GM10847 (cell line): ENCODE results near the gene FRMD7.

Experiments used
- POLR2A ChIP-seq: IDR thresholded peaks from 2 replicates; pipeline ENCODE4 v1.6.1; 2011; ENCODE audit not compliant: insufficient read length; ENCODE audit errors: extremely low read depth

Gene FRMD7

GRCh38 chrX:132107291-132107690 is 20.5 kb downstream of the FRMD7 start:
- TF ChIP-seq POLR2A, result no peak

DNA sequence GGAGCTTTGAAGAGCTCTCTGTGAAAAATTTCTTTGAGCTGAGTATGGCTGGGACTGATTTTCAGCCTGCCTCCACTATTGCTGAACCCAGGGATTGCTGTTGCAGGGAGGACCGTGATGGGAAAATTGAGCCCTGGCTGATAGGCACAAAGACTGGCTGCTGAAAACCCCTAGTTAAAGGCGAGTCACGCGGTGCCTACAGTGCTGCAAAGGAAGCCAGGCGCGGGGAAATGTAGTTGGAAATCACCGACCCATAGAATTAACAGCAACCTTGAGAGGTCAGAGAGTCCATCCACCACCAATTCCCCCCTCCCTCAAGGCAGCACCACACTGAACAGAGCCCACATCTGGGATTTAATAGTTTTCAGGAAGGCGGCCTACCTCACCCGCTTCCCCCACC is 26.0 kb downstream of the FRMD7 start:
- TF ChIP-seq POLR2A, result no peak

DNA sequence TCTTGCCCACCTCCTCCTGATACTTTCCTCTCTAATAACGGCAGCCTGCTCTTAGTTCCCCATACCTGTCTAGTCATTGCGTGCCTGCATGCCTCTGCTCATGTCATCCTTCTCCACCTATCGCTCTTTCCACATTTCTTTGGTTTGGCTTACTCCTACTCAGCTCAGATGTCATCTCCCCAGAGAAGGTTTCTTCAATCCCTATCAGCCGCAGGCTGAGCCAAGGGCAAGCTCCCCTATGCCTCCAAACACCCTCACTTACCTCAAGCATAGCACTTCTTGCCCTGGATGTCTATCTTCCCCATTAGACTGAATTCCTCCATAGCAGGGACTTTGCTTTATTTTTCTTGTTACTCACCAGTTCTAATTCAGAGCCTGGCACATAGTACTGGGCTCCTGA is 26.6 kb downstream of the FRMD7 start:
- TF ChIP-seq POLR2A, result no peak

DNA sequence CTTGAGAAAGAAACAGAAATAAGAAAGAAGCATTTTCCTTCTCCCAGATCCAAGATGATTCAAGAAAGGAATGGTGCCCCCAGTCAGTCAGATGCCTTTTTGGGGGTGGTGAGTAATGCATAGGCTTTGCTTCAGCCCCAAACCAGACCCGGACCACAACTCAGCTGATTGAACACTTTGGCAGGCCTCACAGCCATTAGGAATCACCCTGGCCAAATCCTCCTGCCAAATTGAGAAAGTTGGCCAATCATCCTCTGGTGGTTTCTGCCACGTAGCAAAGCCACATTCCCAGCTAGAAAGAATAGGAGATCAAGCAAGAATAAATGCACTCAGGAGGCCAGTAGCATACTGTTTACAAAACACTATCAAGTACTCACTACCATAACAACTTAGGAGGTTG is 33.7 kb downstream of the FRMD7 start:
- TF ChIP-seq POLR2A, result no peak

DNA sequence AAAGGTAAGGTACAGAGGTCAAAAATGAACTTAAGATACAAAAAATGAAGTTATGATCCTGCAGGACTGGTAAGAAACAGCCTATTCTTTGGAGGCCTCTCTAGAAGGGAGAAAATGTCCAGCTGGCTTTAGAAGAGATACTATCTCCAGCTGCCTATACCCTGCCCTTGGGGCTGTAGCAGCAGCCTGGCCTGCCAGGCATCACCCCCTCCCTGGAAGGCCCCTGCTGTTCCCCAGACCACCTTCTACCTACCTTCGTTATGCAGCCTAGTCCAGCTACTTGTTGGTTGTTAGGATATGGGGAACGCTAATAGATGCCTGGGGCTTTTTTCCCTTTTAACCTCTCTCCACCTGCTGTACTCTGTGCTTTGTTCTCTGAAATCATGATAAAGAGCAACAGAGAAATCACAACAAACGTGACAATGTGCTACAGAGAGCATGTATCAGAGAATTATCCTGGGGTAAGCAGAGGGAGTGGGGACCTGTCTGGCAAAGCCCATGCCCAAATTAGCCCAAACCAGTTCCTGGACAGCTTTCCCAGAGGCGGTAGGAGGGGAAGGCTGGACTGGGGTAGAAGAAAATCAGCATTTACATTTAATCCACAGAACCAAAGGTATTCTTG is 34.5 kb downstream of the FRMD7 start:
- no peak for TF ChIP-seq POLR2A

GRCh38 chrX:132092439-132093065 is 35.3 kb downstream of the FRMD7 start:
- no peak for TF ChIP-seq POLR2A

DNA sequence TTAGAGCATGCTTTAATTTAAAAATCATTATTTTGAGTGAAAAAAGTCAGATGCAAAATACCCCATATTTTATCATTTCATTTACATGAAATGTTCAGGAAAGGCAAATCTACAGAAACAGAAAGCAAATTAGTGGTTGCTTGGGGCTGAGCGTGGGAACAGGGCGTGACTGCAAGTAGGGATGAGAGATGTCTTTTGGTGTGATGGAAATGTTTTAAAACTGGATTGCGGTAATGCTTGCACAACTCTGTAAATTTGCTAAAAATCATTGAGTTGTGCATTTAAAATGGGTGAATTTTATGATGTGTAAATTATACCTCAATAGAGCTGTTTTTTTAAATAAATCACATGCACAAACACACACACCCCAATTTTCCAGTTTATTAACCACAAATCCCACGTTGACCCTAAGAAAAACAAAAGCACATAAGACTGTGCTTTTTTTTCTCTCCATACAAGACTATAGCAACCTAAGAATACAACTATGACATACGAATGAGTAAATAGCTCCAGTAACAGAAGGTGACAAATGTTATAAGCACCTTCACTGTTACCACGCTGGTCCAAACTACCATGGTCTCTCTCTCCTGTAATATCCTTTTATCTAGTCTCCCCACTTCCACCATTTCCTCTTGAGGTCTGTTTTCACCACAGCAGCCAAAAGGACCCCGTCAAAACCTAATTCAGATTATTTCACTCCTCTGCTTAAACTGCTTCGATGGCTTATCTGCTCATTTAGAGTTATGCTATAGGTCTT is 37.2 kb downstream of the FRMD7 start:
- TF ChIP-seq POLR2A, result no peak

GRCh38 chrX:132088864-132089263 is 39.0 kb downstream of the FRMD7 start:
- TF ChIP-seq POLR2A, result no peak

DNA sequence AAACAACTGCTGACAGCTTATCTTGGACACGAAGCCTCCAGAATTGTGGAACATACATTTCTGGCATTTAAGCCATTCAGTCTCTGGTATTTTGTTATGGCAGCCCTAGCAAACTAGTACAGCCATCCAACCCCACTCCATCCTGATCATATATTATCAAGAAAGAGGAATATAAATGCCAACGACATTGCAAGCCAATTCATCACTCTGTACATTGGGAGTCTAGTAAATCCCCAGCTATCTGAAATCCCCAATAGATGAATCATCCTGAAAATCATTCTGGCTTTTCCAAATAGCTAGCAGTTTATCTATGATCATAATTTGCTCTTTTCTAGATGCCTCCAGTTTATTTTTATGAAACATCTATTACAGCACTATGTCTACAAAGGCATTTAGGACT is 41.1 kb downstream of the FRMD7 start:
- TF ChIP-seq POLR2A, result no peak

- TF ChIP-seq POLR2A, result no peak
Measured at GRCh38 chrX:132085786-132086185, 42.0 kb downstream of the FRMD7 start.

- TF ChIP-seq POLR2A, result no peak
Measured at GRCh38 chrX:132077912-132078311, 49.9 kb downstream of the FRMD7 start.

DNA sequence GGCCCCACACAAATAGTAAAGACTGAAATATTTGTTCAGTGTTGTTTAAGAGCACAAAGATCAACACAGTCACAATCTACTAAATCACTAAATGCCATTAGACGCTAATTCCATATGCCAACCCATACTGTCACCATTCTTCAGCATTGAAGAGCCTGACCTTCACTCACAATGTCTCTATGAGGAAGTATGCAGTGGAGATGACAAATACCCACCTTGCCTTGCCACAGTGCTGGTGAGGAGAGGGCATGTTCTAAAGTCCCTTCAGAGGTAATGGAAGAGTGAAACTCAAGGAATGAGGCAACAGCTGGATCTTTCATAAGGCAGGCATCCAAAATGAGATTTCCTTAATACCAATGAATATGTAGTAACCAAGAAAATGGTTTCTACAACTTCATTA is 50.4 kb downstream of the FRMD7 start:
- TF ChIP-seq POLR2A, result no peak

DNA sequence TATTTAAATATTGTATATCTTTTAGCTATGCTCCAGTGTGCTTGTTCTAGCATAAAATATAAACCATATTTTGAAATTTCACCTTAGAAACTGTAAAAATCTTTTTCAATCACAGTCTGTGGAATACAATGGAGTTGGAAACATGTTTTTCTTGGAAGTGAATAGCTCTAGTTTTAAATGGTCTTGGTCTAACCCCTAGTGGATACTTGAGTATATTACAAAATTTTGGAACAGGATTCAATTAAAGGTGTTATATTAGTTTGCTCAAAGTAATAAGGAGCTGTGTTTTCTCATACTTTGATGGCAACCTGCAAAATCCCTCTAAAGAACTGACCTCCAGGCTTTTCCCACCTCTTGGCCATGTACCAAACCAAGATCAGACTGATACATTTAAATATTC is 56.6 kb downstream of the FRMD7 start:
- TF ChIP-seq POLR2A, result no peak

DNA sequence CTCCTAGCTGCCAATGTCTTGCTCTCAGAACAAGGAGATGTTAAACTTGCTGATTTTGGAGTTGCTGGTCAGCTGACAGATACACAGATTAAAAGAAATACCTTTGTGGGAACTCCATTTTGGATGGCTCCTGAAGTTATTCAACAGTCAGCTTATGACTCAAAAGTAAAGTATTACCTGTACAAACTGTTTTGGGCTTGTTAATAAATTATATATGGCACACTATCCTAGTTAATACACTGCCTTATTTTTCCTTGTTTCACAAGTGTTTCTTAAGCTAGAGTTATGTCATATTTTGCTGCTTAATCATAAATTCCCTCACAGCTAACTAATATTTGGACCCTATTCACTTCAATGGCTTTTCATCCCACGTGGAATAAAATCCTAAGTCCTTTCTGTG is 59.4 kb downstream of the FRMD7 start:
- no peak for TF ChIP-seq POLR2A

- TF ChIP-seq POLR2A, result no peak
Measured at GRCh38 chrX:132063862-132064261, 64.0 kb downstream of the FRMD7 start.

DNA sequence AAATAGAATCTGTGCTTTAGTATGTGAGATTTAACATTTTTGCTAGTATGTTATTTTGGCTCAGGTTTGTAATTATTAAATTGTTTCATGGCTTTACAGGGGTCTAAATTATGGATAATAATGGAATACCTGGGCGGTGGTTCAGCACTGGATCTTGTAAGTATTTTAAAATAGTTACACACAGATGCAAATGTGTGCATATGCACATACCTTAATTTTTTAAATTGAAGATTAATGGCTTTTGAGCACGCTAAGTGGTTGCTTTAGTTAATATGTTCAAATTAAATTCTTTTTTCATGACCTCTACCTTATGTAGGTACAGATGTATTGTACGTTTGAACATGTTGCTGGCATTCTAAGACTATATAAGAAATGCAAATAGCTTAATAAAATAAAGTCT is 64.5 kb downstream of the FRMD7 start:
- TF ChIP-seq POLR2A, result no peak
